GM19372 (cell line): ENCODE measurements around the gene MED12L.

Source experiments
- ATAC-seq: cut with Tn5 transposase; IDR thresholded peaks from one replicate; pipeline ENCODE4 v1.9.1; 2021; ENCODE audit warnings: mild to moderate bottlenecking, low read depth, moderate library complexity; ENCODE audit not compliant: unreplicated experiment

The MED12L gene

GRCh38 chr3:151281671-151282324 lies 196.3 kb downstream of the MED12L start:
- ATAC-seq, result no peak

GRCh38 chr3:151282921-151283320 lies 197.5 kb downstream of the MED12L start:
- peak; percentile 57 for ATAC-seq

- ATAC-seq, result no peak
Measured at GRCh38 chr3:151283387-151283786, 197.9 kb downstream of the MED12L start.

- no peak for ATAC-seq
Measured at GRCh38 chr3:151283907-151284461, 198.5 kb downstream of the MED12L start.

GRCh38 chr3:151285940-151286339 lies 200.5 kb downstream of the MED12L start:
- ATAC-seq, result no peak

- no peak for ATAC-seq
Measured at GRCh38 chr3:151289445-151289844, 204.0 kb downstream of the MED12L start.

- no peak for ATAC-seq
Measured at GRCh38 chr3:151290673-151291072, 205.2 kb downstream of the MED12L start.

GRCh38 chr3:151293127-151293526 lies 207.7 kb downstream of the MED12L start:
- ATAC-seq, result no peak

GRCh38 chr3:151296226-151296625 lies 210.8 kb downstream of the MED12L start:
- ATAC-seq, result no peak

GRCh38 chr3:151297429-151297828 lies 212.0 kb downstream of the MED12L start:
- ATAC-seq, result no peak

- no peak for ATAC-seq
Measured at GRCh38 chr3:151299006-151299405, 213.5 kb downstream of the MED12L start.

- ATAC-seq, result no peak
Measured at GRCh38 chr3:151300539-151300938, 215.1 kb downstream of the MED12L start.

GRCh38 chr3:151301787-151302186 lies 216.3 kb downstream of the MED12L start:
- no peak for ATAC-seq

GRCh38 chr3:151303751-151304150 lies 218.3 kb downstream of the MED12L start:
- ATAC-seq, result no peak

GRCh38 chr3:151305060-151305774 lies 219.8 kb downstream of the MED12L start:
- no peak for ATAC-seq

- ATAC-seq, result no peak
Measured at GRCh38 chr3:151305775-151306151, 220.3 kb downstream of the MED12L start.

- no peak for ATAC-seq
Measured at GRCh38 chr3:151306168-151306810, 220.8 kb downstream of the MED12L start.

GRCh38 chr3:151307131-151307530 lies 221.7 kb downstream of the MED12L start:
- no peak for ATAC-seq

GRCh38 chr3:151307583-151308488 lies 222.4 kb downstream of the MED12L start:
- no peak for ATAC-seq

GRCh38 chr3:151309566-151309965 lies 224.1 kb downstream of the MED12L start:
- ATAC-seq, result no peak
